ENCODE measurements around the gene CAMK2N2. TPM values are rescaled to one million over a fixed set of nuclear protein-coding genes. Genes with fewer than 3 reads are reported as not detected.
"Not testable (repeated sequence)": the region's sequence is repeated elsewhere in the genome, so short reads cannot be mapped to it uniquely, and the experiment has no call there.

CAMK2N2 gene
- total RNA-seq, 4 donors from 2014 or later, result not detected

DNA sequence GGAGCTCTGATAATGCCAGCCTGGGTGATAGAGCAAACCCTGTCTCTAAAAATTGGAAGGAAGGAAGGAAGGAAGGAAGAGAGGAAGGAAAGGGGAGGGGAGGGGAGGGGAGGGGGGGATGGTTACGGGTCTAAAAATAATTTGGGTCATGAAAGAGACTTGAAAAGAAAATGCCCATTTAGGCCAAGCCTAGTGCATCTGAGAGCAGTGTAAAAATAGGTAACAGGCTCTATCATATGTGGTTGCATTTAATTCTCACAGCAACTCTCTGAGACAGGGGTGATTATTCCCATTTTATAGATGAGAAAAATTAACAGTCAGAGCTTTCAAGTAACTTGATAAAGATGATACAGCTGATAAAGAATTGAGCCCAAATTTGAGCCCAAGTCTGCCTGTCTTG lies 10.9 kb upstream of the CAMK2N2 start:
- H3K27me3 ChIP-seq, result peaks cover 74% of the 10 kb centered on the region
- in situ Hi-C loops (cut with MboI; ENCODE audit: low pct_ligation_motif_present in 1 of 4, low pct_unique_long_range_greater_than_20kb in 1 of 4, low sequenced_read_pairs in 3 of 4), result loop anchor here in 1 of 4 donors (25.0 kb wide), 1 partner anchor 385 kb away; the partner anchor contains the start of gene PARL
- H3K36me3 ChIP-seq, result no peaks in the 10 kb centered on the region
- TF ChIP-seq POLR2A (IDR thresholded peaks at IDR 0.05) (no peak), POLR2AphosphoS5 (IDR thresholded peaks at IDR 0.05) (no peak), EP300 (IDR thresholded peaks at IDR 0.05; ENCODE audit: low read depth) (no peak)
- TF ChIP-seq, protein P1, sequence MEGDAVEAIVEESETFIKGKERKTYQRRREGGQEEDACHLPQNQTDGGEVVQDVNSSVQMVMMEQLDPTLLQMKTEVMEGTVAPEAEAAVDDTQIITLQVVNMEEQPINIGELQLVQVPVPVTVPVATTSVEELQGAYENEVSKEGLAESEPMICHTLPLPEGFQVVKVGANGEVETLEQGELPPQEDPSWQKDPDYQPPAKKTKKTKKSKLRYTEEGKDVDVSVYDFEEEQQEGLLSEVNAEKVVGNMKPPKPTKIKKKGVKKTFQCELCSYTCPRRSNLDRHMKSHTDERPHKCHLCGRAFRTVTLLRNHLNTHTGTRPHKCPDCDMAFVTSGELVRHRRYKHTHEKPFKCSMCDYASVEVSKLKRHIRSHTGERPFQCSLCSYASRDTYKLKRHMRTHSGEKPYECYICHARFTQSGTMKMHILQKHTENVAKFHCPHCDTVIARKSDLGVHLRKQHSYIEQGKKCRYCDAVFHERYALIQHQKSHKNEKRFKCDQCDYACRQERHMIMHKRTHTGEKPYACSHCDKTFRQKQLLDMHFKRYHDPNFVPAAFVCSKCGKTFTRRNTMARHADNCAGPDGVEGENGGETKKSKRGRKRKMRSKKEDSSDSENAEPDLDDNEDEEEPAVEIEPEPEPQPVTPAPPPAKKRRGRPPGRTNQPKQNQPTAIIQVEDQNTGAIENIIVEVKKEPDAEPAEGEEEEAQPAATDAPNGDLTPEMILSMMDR (IDR thresholded peaks at IDR 0.05), result no peak
- no peak overlapping the region for H3K27ac ChIP-seq
- H3K4me1 ChIP-seq, result no peaks in the 10 kb centered on the region
- no peak overlapping the region for H3K4me3 ChIP-seq
- 38 to 48% methylated on average over 1 of the region's 1 CpG for WGBS, 2 donors (ENCODE audit: low coverage in 1 of 2)
- H3K9me3 ChIP-seq, result no peaks in the 10 kb centered on the region
- no peak for DNase-seq
- intact Hi-C loops (cut with DNase I; ENCODE audit: low total_unique reads), result no loop called here

- intact Hi-C loops (cut with DNase I; ENCODE audit: low total_unique reads); H3K4me1 ChIP-seq; H3K9me3 ChIP-seq; DNase-seq; H3K4me3 ChIP-seq; H3K27ac ChIP-seq; H3K36me3 ChIP-seq: not testable (repeated sequence)
- H3K27me3 ChIP-seq, result peaks cover 72% of the 10 kb centered on the region
- in situ Hi-C loops (cut with MboI; ENCODE audit: low pct_ligation_motif_present in 1 of 4, low pct_unique_long_range_greater_than_20kb in 1 of 4, low sequenced_read_pairs in 3 of 4), result loop anchor here in 1 of 4 donors (25.0 kb wide), 1 partner anchor 380 kb away; the partner anchor contains the start of gene PARL
- WGBS, 2 donors (ENCODE audit: low coverage in 1 of 2), result 81% methylated on average over 1 of the region's 1 CpG; no CpG with 5 or more reads in 1 of the 2 donors
These were observed 5.9 kb upstream of the CAMK2N2 start for GRCh38 chr3:184267249-184267648.

- 20% methylated on average over 15 of the region's 15 CpGs; no CpG with 5 or more reads in 1 of the 2 donors for WGBS, 2 donors (ENCODE audit: low coverage in 1 of 2)
- Histone ChIP-seq H3K4me1 (peaks cover 9 to 30% (median 28%) of the 10 kb centered on the region in 4 donors), H3K4me3 (no peak overlapping the region), H3K27me3 (peaks cover 88% of the 10 kb centered on the region), H3K27ac (no peak overlapping the region), H3K36me3 (no peaks in the 10 kb centered on the region), H3K9me3 (no peaks in the 10 kb centered on the region)
- DNase-seq, result no peak
- in situ Hi-C loops (cut with MboI; ENCODE audit: low pct_ligation_motif_present in 1 of 4, low pct_unique_long_range_greater_than_20kb in 1 of 4, low sequenced_read_pairs in 3 of 4) (loop anchor here in 1 of 4 donors (25.0 kb wide), 1 partner anchor 375 kb away; the partner anchor contains the start of gene PARL), intact Hi-C loops (cut with DNase I; ENCODE audit: low total_unique reads) (no loop called here)
- TF ChIP-seq EP300 (IDR thresholded peaks at IDR 0.05; ENCODE audit: low read depth) (no peak), POLR2AphosphoS5 (IDR thresholded peaks at IDR 0.05) (no peak), POLR2A (IDR thresholded peaks at IDR 0.05) (no peak)
- TF ChIP-seq, protein P1 (IDR thresholded peaks at IDR 0.05), result no peak
These were observed 1.4 kb upstream of the CAMK2N2 start for GRCh38 chr3:184262764-184263179.

DNA sequence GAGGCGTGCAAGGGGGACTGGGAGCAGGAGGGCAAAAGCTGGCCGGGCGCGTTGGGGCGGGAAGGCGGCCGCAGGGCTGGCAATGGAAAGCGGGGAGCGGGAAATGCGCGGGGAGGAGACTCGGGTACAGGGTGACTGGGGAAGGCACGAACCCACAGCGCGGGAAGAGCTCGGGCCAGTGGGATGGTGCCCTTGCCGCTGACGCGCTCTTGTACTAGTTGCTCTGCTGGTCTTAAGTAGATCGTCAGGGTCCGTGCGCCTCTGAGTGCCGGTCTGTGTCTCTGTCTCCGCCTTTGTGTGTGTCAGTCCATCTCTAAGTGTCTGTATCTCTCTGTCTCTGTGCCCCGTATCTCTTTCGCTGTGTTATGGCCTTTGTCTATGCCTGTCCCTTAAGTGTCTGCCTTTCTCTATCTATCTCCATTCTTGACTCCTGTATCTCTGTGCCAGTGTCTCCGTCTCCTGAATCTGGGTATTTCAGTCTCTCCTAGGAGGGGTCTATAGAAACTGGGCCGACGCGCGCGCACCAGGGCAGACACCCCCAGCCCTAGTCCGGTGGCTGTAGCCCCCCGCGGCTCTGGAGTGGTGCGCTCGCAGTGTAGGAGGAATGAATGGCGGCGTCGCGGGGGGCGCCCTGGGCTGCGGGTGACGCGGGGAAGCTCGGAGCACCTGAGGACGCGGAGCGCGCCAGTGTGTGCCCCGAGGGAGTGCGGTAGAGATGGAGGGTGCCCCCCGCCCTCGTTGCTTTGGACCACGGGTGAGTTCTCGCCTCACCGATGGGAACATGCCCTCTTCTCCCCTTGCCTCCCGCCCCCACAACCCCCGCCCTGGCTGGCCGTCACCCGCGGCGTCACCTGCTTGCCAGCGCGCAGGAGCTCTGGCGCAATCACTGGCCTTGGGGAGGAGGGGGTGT lies 756 bp upstream of the CAMK2N2 start:
- 3 to 4% methylated on average over 11 to 57 of the region's 66 CpGs for WGBS, 2 donors (ENCODE audit: low coverage in 1 of 2)
- TF ChIP-seq POLR2A (IDR thresholded peaks at IDR 0.05) (no peak), POLR2AphosphoS5 (IDR thresholded peaks at IDR 0.05) (no peak), EP300 (IDR thresholded peaks at IDR 0.05; ENCODE audit: low read depth) (no peak)
- TF ChIP-seq, protein P1 (IDR thresholded peaks at IDR 0.05), result no peak

More for the DNA sequence above, 756 bp upstream of the CAMK2N2 start:
- H3K27me3 ChIP-seq, result peaks cover 81% of the 10 kb centered on the region
- H3K36me3 ChIP-seq, result no peaks in the 10 kb centered on the region
- DNase-seq, result no peak
- intact Hi-C loops (cut with DNase I; ENCODE audit: low total_unique reads) (no loop called here), in situ Hi-C loops (cut with MboI; ENCODE audit: low pct_ligation_motif_present in 1 of 4, low pct_unique_long_range_greater_than_20kb in 1 of 4, low sequenced_read_pairs in 3 of 4) (loop anchor here in 1 of 4 donors (25.0 kb wide), 1 partner anchor 375 kb away; the partner anchor contains the start of gene PARL)
- no peaks in the 10 kb centered on the region for H3K9me3 ChIP-seq
- peaks cover 9 to 30% (median 28%) of the 10 kb centered on the region in 4 donors for H3K4me1 ChIP-seq
- H3K27ac ChIP-seq, result no peak overlapping the region
- peak overlapping the region; percentile 15 to 56 (median 30) for H3K4me3 ChIP-seq

Data from transverse colon (tissue), 4 donors.